Posterior cingulate gyrus (tissue), 11 donors: Measurements from ENCODE around the gene DNTTIP2.

Experiments
- DNase-seq, 10 donors: peaks; one replicate each; pipeline versions ENCODE4 v3.0.0 to v3.0.0-alpha.2; 2020 to 2021; ENCODE audit warnings: mixed read lengths in 3 of 10
- intact Hi-C: fragments of 100-400 bp; cut with DNase I; formaldehyde crosslinking; loops from one replicate; pipeline ENCODE4 v1.15.1; 2023

The DNTTIP2 gene

DNA sequence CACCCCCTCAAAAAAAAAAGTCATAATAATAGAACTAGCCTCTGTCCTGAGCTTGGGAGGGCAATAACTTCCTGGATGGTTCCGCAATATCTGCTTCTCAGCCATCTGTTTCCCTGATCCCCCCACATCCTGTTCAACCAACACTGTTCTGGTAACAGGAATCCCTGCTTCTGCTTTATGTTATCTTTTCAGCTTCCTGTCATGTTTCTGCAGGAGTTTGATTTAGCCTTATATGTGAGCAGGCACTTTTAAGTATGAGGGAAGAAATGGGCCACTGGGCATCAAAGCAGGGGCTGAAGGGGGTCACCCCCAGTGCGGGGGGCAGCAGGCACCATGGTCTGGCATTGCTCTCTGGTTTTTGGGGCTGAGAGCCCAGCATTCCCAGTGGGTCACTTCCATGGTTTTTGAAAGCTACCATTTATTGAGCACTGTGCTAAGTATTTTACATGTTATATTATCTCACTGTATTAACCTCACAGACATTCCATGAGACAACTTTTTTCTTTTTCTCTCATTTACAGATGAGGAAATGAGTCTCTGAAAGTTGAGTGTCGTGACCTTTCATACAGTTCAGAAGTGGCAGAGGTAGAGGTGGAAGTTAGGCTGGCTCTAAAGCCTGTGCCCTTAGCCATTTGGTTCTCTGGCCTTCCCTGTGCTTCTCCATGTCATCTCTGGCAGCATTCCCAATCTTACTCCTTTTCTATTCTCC, 61.9 kb downstream of the DNTTIP2 start:
- DNase-seq: peak in 1 of 10 donors; percentile 64
- intact Hi-C loops: no loop called here
